AG20443 (cell line): Measurements from ENCODE around the gene SUGT1.
"Not testable (repeated sequence)": the region's sequence is repeated elsewhere in the genome, so short reads cannot be mapped to it uniquely, and the experiment has no call there.

Experiments
- DNase-seq: peaks from one replicate; pipeline ENCODE4 v3.0.0; 2012; ENCODE audit warnings: low spot score, mixed read lengths

The SUGT1 gene

GRCh38 chr13:52669677-52670076 is 17.0 kb downstream of the SUGT1 start:
- no peak for DNase-seq

GRCh38 chr13:52670726-52671125 is 18.1 kb downstream of the SUGT1 start:
- DNase-seq: no peak

GRCh38 chr13:52673465-52673864 is 20.8 kb downstream of the SUGT1 start:
- no peak for DNase-seq

GRCh38 chr13:52677823-52678222 is 25.2 kb downstream of the SUGT1 start:
- no peak for DNase-seq

- DNase-seq: not testable (repeated sequence)
Observed at GRCh38 chr13:52685806-52686205, 33.2 kb downstream of the SUGT1 start.

GRCh38 chr13:52686376-52686775 is 33.7 kb downstream of the SUGT1 start:
- no peak for DNase-seq

- peak; percentile 9 for DNase-seq
Observed at GRCh38 chr13:52695856-52696255, 43.2 kb downstream of the SUGT1 start.

GRCh38 chr13:52696566-52696965 is 43.9 kb downstream of the SUGT1 start:
- DNase-seq: no peak

GRCh38 chr13:52701728-52702465 is 49.3 kb downstream of the SUGT1 start:
- no peak for DNase-seq

GRCh38 chr13:52703482-52703881 is 50.8 kb downstream of the SUGT1 start:
- no peak for DNase-seq

- DNase-seq: no peak
Observed at GRCh38 chr13:52706081-52706480, 53.4 kb downstream of the SUGT1 start.

- no peak for DNase-seq
Observed at GRCh38 chr13:52707375-52707774, 54.7 kb downstream of the SUGT1 start.

- DNase-seq: not testable (repeated sequence)
Observed at GRCh38 chr13:52708266-52708665, 55.6 kb downstream of the SUGT1 start.

GRCh38 chr13:52711286-52711685 is 58.6 kb downstream of the SUGT1 start:
- peak; percentile 11 for DNase-seq

GRCh38 chr13:52712385-52712784 is 59.7 kb downstream of the SUGT1 start:
- no peak for DNase-seq

- no peak for DNase-seq
Observed at GRCh38 chr13:52713894-52714293, 61.3 kb downstream of the SUGT1 start.

GRCh38 chr13:52720904-52721303 is 68.3 kb downstream of the SUGT1 start:
- not testable (repeated sequence) for DNase-seq

- not testable (repeated sequence) for DNase-seq
Observed at GRCh38 chr13:52721356-52721755, 68.7 kb downstream of the SUGT1 start.

GRCh38 chr13:52723181-52723580 is 70.5 kb downstream of the SUGT1 start:
- no peak for DNase-seq

- no peak for DNase-seq
Observed at GRCh38 chr13:52725302-52725701, 72.7 kb downstream of the SUGT1 start.

GRCh38 chr13:52726258-52726657 is 73.6 kb downstream of the SUGT1 start:
- DNase-seq: no peak

GRCh38 chr13:52734075-52734623 is 81.5 kb downstream of the SUGT1 start:
- no peak for DNase-seq

GRCh38 chr13:52736891-52737290 is 84.3 kb downstream of the SUGT1 start:
- DNase-seq: no peak

- DNase-seq: no peak
Observed at GRCh38 chr13:52737451-52737850, 84.8 kb downstream of the SUGT1 start.
